Measurements from ENCODE around the gene CBFA2T3. TPM values are rescaled to one million over a fixed set of nuclear protein-coding genes. Genes with fewer than 3 reads are reported as not detected.

The CBFA2T3 gene
- total and polyA plus RNA-seq, 2 donors (not counting 1 experiment from before 2014, with no cell fraction given) = 40.8 to 58.3 TPM

GRCh38 chr16:88868974-88869672 lies 107.9 kb downstream of the CBFA2T3 start:
- Histone ChIP-seq H3K4me3 (ENCODE audit: control extremely low read depth in 1 of 5, extremely low read depth in 1 of 5, insufficient read depth in 1 of 5, low read depth in 2 of 5, low read length in 4 of 5) (no peak overlapping the region), H3K79me2 (ENCODE audit: control insufficient read depth, insufficient read depth, low read length) (no peaks in the 10 kb centered on the region), H3K36me3 (replicated peaks in 1 of 2; ENCODE audit: control extremely low read depth in 1 of 2, control insufficient read depth in 1 of 2, extremely low read depth in 1 of 2, insufficient read depth in 2 of 2, low read length in 1 of 2) (peaks cover 0 to 1% of the 10 kb centered on the region in 2 experiments), H2AFZ (ENCODE audit: insufficient read depth, low read depth, low read length, poor library complexity, severe bottlenecking) (no peak overlapping the region), H3K9me3 (ENCODE audit: control extremely low read depth in 1 of 3, control insufficient read depth in 2 of 3, insufficient read depth in 1 of 3, low read length in 2 of 3) (no peaks in the 10 kb centered on the region), H3K9ac (ENCODE audit: low read length) (no peak overlapping the region), H3K27ac (ENCODE audit: low read length in 2 of 2) (no peak overlapping the region), H3K4me2 (replicated peaks; ENCODE audit: low read depth, low read length, poor library complexity, severe bottlenecking) (no peak overlapping the region), H4K20me1 (ENCODE audit: control insufficient read depth, insufficient read depth, low read length, poor library complexity, severe bottlenecking) (peaks cover 14% of the 10 kb centered on the region), H3K4me1 (ENCODE audit: control insufficient read depth in 2 of 2, insufficient read depth in 2 of 2, low read length in 2 of 2) (peaks cover 13 to 19% of the 10 kb centered on the region in 2 donors), H3K27me3 (replicated peaks in 1 of 4; ENCODE audit: control extremely low read depth in 1 of 4, control insufficient read depth in 3 of 4, insufficient read depth in 4 of 4, low read length in 3 of 4) (peaks cover 0 to 34% (median 4%) of the 10 kb centered on the region in 4 experiments)
- ChIA-PET CTCF (no interaction called here), POLR2A (no interaction called here)
- no peaks in the 10 kb centered on the region for H3K9me3 Mint-ChIP-seq (ENCODE audit: insufficient read depth)
- ATAC-seq (ENCODE audit: low read depth) = no peak
- no peak for TF ChIP-seq CTCF (IDR thresholded peaks at IDR 0.05)
- no peak overlapping the region for H3K4me3 Mint-ChIP-seq
- no peak overlapping the region for H3K27ac Mint-ChIP-seq
- WGBS (ENCODE audit: insufficient coverage) = 94% methylated on average over 23 of the region's 27 CpGs
- intact Hi-C loops (cut with micrococcal nuclease) = no loop called here
- H3K27me3 Mint-ChIP-seq = peaks cover 10% of the 10 kb centered on the region
- no peak for DNase-seq
- H3K4me1 Mint-ChIP-seq = peaks cover 11% of the 10 kb centered on the region

GRCh38 chr16:88867581-88868246 lies 109.3 kb downstream of the CBFA2T3 start:
- Histone ChIP-seq H3K4me3 (ENCODE audit: control extremely low read depth in 1 of 5, extremely low read depth in 1 of 5, insufficient read depth in 1 of 5, low read depth in 2 of 5, low read length in 4 of 5) (no peak overlapping the region), H3K9me3 (ENCODE audit: control extremely low read depth in 1 of 3, control insufficient read depth in 2 of 3, insufficient read depth in 1 of 3, low read length in 2 of 3) (no peaks in the 10 kb centered on the region), H3K4me1 (ENCODE audit: control insufficient read depth in 2 of 2, insufficient read depth in 2 of 2, low read length in 2 of 2) (peaks cover 13 to 19% of the 10 kb centered on the region in 2 donors), H3K36me3 (replicated peaks in 1 of 2; ENCODE audit: control extremely low read depth in 1 of 2, control insufficient read depth in 1 of 2, extremely low read depth in 1 of 2, insufficient read depth in 2 of 2, low read length in 1 of 2) (peaks cover 0 to 3% of the 10 kb centered on the region in 2 experiments), H3K27ac (ENCODE audit: low read length in 2 of 2) (no peak overlapping the region), H4K20me1 (ENCODE audit: control insufficient read depth, insufficient read depth, low read length, poor library complexity, severe bottlenecking) (peaks cover 4% of the 10 kb centered on the region), H3K27me3 (replicated peaks in 1 of 4; ENCODE audit: control extremely low read depth in 1 of 4, control insufficient read depth in 3 of 4, insufficient read depth in 4 of 4, low read length in 3 of 4) (peaks cover 0 to 34% (median 4%) of the 10 kb centered on the region in 4 experiments), H3K79me2 (ENCODE audit: control insufficient read depth, insufficient read depth, low read length) (no peaks in the 10 kb centered on the region), H3K4me2 (replicated peaks; ENCODE audit: low read depth, low read length, poor library complexity, severe bottlenecking) (no peak overlapping the region), H2AFZ (ENCODE audit: insufficient read depth, low read depth, low read length, poor library complexity, severe bottlenecking) (no peak overlapping the region), H3K9ac (ENCODE audit: low read length) (no peak overlapping the region)
- H3K4me3 Mint-ChIP-seq = no peak overlapping the region
- POLR2A ChIA-PET = no interaction called here
- no peaks in the 10 kb centered on the region for H3K9me3 Mint-ChIP-seq (ENCODE audit: insufficient read depth)
- CTCF ChIA-PET = interaction anchor here (1.4 kb wide), 1 partner anchor 10 kb away, joined by 4 read pairs; no protein-coding TSS in a partner anchor
- ATAC-seq (ENCODE audit: low read depth) (no peak), DNase-seq (no peak)
- peaks cover 10% of the 10 kb centered on the region for H3K27me3 Mint-ChIP-seq
- TF ChIP-seq EZH2 (IDR thresholded peaks at IDR 0.05; ENCODE audit: borderline replicate concordance, insufficient read depth, low read depth, low read length, poor library complexity, severe bottlenecking) (no peak), CTCF (IDR thresholded peaks at IDR 0.05) (no peak)
- 80% methylated on average over 21 of the region's 24 CpGs for WGBS (ENCODE audit: insufficient coverage)
- H3K27ac Mint-ChIP-seq = no peak overlapping the region
- H3K4me1 Mint-ChIP-seq = peaks cover 11% of the 10 kb centered on the region
- intact Hi-C loops (cut with micrococcal nuclease) = no loop called here

Data from B cell (primary cell).